ENCODE results near the gene PRDX3.

Gene PRDX3

DNA sequence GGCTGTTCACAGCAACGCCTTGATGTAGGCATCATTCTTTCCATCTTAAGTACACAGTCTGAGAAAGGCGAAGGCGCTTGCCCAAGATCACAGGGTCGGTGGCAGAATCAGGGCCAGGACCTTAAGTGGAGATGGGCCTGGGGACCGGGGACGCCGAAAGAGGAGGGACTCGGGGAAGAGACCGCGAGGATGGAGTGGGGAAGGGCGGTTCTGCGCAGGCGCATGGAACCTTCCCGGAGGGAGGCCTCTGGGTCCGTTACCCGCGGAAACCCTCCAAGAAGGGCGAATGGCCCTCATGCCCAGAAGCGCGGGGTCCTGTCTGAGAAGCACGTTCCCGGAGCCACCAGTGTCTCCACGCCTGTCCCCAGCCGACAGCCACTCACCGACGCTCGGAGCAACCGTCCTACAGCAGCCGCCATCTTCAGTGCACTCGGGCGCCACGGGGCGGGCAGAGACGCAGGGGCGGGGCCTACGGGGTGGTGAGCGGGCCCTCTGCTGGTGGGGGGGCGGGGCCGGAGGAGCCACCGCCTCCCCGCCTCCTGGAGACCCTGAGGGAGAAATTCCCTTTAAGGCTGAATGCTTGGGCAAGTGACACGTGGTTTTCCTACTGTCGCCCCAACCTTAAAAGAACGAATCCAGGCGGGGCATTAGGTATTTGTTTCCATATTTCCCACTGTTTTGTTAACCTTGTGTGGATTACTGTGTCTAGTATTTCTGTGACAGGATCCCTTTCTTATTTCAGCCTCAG is at the start of gene PRDX3:
Gene PRDX3 (minus strand): TSS at position 441 of the 748 bp plus-strand sequence. CDS start 22 bp downstream, at position 419.
- FAIRE-seq, result no peak

GRCh38 chr10:119227825-119228224 is 49.2 kb upstream of the PRDX3 start:
- FAIRE-seq, result no peak

DNA sequence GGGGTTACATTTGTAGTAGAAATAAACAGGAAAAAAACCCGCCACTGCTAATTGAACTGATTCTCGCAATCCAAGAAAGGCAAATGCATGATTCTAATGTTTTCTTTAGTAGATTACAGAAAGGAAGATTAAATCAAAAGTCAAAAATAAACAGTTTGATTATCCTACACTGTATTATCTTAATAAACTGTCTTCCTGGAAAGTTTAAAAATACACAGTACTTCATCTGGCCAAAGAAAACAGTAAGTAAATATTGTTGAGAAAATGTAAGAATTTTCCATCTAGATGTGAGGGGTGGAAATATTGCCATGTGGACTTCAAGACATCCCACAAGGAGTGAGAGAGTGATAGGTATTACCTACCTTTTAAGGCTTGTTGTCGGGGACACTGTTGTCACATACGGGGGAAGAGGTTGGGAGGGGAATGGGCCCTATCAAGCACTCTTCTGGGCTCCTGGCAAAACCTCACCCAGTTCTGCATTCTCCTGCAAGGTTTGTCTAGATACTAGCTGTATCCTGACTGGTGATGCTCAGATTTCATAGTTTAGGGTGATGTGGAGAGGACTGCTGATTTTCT is 46.6 kb upstream of the PRDX3 start:
- FAIRE-seq, result no peak

- no peak for FAIRE-seq
Observed at GRCh38 chr10:119222966-119223386, 44.4 kb upstream of the PRDX3 start.

- FAIRE-seq, result no peak
Observed at GRCh38 chr10:119222537-119222936, 43.9 kb upstream of the PRDX3 start.

DNA sequence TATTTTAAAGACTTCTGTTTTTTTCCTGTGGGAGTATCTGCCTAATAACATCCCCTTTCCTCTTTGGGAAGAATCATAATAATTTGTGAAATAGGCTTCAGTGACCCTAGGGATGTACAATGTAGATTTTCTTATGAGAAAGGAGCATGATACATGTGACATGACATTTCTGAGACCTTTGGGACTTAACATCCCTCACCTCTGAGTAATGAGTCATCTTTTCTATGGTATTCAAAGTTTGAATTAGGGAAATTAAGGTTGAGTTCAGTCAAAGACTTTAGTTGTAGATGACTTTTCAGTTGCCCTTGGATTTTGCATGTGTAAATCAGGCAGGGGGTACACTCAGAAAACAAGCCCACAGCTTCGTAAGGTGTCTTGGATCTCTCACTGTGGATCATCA is 43.1 kb upstream of the PRDX3 start:
- FAIRE-seq, result no peak

- no peak for FAIRE-seq
Observed at GRCh38 chr10:119221201-119221600, 42.6 kb upstream of the PRDX3 start.

DNA sequence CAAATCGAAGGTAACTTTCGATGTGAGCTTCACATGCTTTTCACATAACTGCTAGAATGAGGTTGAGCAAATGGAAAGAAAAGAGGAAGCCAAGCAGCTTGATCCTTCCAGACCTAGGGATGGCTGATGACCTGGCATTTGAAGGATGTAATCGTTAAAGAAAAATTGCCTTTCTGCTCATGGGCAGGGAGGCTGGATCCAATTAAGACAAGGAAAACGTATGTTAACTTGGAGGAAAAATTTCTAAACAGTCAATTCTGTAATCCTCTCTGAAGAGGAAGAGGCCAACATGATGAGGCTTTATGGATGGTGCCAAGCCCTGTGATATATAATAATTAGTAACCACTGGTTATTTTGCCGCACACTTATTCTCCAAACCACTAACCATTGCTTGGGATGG is 41.3 kb upstream of the PRDX3 start:
- FAIRE-seq, result no peak

GRCh38 chr10:119217991-119218490 is 39.4 kb upstream of the PRDX3 start:
- FAIRE-seq, result no peak

- FAIRE-seq, result no peak
Observed at GRCh38 chr10:119217401-119217800, 38.8 kb upstream of the PRDX3 start.

- FAIRE-seq, result no peak
Observed at GRCh38 chr10:119216127-119216526, 37.5 kb upstream of the PRDX3 start.

GRCh38 chr10:119215371-119215770 is 36.8 kb upstream of the PRDX3 start:
- FAIRE-seq, result no peak

GRCh38 chr10:119211625-119212441 is 33.2 kb upstream of the PRDX3 start:
- FAIRE-seq, result no peak

DNA sequence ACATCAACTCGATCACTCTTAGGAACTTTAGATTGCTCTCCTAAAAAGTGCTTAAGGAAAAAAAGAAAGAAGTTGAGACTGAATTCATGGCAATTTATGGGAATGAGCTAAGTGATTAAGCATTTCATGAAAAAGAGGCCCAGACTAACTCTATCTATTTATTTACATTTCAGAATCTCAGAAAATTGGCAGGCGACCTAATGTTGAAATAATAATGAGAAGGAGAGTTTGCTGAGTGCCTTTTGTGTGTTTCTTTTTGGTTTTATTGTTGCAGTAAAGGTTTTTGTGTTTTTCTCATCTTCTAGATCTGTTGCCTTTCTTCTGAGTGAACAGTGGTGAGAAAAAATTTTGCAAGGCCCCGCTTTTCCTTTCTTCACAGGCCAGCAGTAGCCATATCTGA is 32.6 kb upstream of the PRDX3 start:
- no peak for FAIRE-seq

GRCh38 chr10:119210633-119211032 is 32.0 kb upstream of the PRDX3 start:
- no peak for FAIRE-seq

- no peak for FAIRE-seq
Observed at GRCh38 chr10:119209736-119210355, 31.2 kb upstream of the PRDX3 start.

DNA sequence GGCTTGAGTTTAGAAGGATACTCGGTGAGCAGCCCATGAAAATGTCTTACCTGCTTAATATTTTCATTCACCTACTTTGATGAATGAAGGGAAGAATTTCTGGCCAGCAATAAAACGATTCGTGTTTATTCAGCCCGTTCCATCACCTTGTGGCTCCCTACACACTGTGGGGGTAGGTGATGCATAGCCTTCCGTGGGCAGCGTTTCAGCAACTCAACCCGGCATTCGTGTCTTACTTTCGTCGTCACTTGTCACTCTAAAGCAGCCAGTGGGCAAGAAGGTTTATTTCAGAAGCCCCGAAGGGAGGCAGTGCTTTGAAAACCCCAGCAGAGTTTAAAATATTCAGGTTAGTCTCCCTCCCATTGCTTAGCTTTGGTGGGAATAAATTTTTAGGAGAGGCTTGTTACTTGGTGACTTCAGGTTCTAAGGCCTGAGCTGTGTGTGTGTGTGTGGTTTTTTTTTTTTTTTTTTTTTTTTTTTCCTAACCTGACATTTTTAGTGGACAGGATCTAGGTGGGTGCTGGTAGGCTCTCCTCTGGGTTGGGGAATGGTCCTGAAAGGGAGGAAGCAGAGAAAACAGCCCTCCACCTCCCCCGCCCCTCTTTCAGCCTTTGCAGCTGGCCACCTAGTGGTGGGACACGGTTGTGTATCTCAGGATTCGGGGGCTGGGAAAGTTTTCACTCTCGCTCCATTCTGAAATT is 30.6 kb upstream of the PRDX3 start:
- no peak for FAIRE-seq

GRCh38 chr10:119208553-119208940 is 29.9 kb upstream of the PRDX3 start:
- FAIRE-seq, result no peak

- FAIRE-seq, result no peak
Observed at GRCh38 chr10:119207713-119208552, 29.3 kb upstream of the PRDX3 start.

GRCh38 chr10:119207366-119207666 is 28.7 kb upstream of the PRDX3 start, which contains the start of gene GRK5:
TSS of gene GRK5 (plus strand) at chr10:119207571. CDS start at chr10:119207918, 347 bp downstream.
- FAIRE-seq, result no peak

DNA sequence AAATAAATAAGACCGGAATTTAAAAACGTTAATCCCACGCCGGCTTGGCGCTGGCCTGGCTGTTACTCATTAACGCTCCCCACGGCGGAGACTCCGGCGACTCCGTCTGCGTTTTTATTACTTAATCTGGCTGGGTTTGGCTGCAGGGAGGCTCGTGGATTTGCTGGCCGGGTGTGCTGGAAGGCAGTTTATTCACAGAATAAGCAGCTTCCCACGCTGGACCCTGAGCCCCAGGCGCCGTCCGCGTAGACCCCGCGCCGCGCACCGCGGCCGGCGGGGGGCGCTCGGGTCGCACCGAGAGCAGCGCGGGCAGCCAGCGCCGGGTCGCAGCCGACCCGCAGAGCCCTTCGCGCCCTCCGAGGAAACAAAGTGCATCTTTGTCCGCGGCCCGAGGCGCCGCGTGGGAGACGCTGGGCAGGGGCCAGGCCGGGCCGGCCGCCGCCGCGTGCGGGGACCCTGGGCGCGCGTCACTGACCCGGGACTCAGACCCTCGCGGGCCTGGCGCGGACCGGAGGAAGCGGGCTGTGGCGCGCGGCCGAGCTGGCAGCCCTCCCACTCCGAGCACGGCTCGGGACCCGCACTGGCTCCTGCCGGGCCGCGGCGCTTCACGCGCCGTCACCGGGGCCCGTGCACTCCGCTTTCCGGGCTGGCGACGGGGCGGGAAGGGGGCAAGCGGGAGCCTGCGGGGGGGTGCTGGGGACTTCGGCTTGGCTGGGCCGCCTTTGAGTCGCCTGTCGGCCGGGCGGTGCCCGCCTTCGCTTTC is 28.2 kb upstream of the PRDX3 start:
- FAIRE-seq, result no peak
